Activated CD4-positive, CD25-positive, alpha-beta regulatory T cell (primary cell): ENCODE measurements around the gene MAP7.
"Not testable (repeated sequence)": the region's sequence is repeated elsewhere in the genome, so short reads cannot be mapped to it uniquely, and the experiment has no call there.

Experiments used
- DNase-seq, 4 experiments: peaks; one replicate each; lab custom pipeline; 2025; lab: John Stamatoyannopoulos, UW

The MAP7 gene

GRCh38 chr6:136466777-136467176, 83.4 kb downstream of the MAP7 start:
- no peak for DNase-seq

- no peak for DNase-seq
Observed at GRCh38 chr6:136465766-136466303, 84.4 kb downstream of the MAP7 start.

- no peak for DNase-seq
Observed at GRCh38 chr6:136464874-136465273, 85.3 kb downstream of the MAP7 start.

- no peak for DNase-seq
Observed at GRCh38 chr6:136464148-136464547, 86.1 kb downstream of the MAP7 start.

GRCh38 chr6:136463743-136464142, 86.5 kb downstream of the MAP7 start:
- DNase-seq, result no peak

- no peak for DNase-seq
Observed at GRCh38 chr6:136446579-136447187, 103.5 kb downstream of the MAP7 start.

GRCh38 chr6:136446145-136446544, 104.1 kb downstream of the MAP7 start:
- no peak for DNase-seq

GRCh38 chr6:136445063-136445462, 105.2 kb downstream of the MAP7 start:
- DNase-seq, result no peak

- DNase-seq, result no peak
Observed at GRCh38 chr6:136440203-136440602, 110.0 kb downstream of the MAP7 start.

- DNase-seq, result no peak
Observed at GRCh38 chr6:136439514-136440190, 110.6 kb downstream of the MAP7 start.

- no peak for DNase-seq
Observed at GRCh38 chr6:136438441-136438840, 111.8 kb downstream of the MAP7 start.

- no peak for DNase-seq
Observed at GRCh38 chr6:136437246-136437645, 113.0 kb downstream of the MAP7 start.

GRCh38 chr6:136435101-136435500, 115.1 kb downstream of the MAP7 start:
- DNase-seq, result no peak

GRCh38 chr6:136431306-136431705, 118.9 kb downstream of the MAP7 start:
- DNase-seq, result not testable (repeated sequence)

- DNase-seq, result no peak
Observed at GRCh38 chr6:136429264-136430065, 120.8 kb downstream of the MAP7 start.

GRCh38 chr6:136427378-136427717, 122.9 kb downstream of the MAP7 start:
- DNase-seq, result no peak

GRCh38 chr6:136426627-136427377, 123.4 kb downstream of the MAP7 start:
- DNase-seq, result no peak

GRCh38 chr6:136425793-136426192, 124.4 kb downstream of the MAP7 start:
- DNase-seq, result no peak

GRCh38 chr6:136424901-136425300, 125.3 kb downstream of the MAP7 start:
- DNase-seq, result no peak

- DNase-seq, result no peak
Observed at GRCh38 chr6:136424450-136424849, 125.8 kb downstream of the MAP7 start.

- DNase-seq, result no peak
Observed at GRCh38 chr6:136421537-136422158, 128.6 kb downstream of the MAP7 start.

GRCh38 chr6:136420853-136421252, 129.4 kb downstream of the MAP7 start:
- no peak for DNase-seq
